C4-2B (cell line): ENCODE data around the gene MYADML2.
"Not testable (repeated sequence)": the region's sequence is repeated elsewhere in the genome, so short reads cannot be mapped to it uniquely, and the experiment has no call there.

ENCODE experiments used
- H3K27ac ChIP-seq: fragments of 450-650 bp; 2 replicates; pipeline ENCODE4 v1.5.1; 2017
- ZFX ChIP-seq: fragments of 450-650 bp; IDR thresholded peaks from 2 replicates; pipeline ENCODE4 v1.6.1; 2017
- TF ChIP-seq, protein P1 (sequence below): fragments of 450-650 bp; conservative IDR thresholded peaks from 2 replicates; pipeline ENCODE4 v1.5.1; 2017; ENCODE audit warnings: mild to moderate bottlenecking

MYADML2 gene

GRCh38 chr17:81983011-81983638 is 36.1 kb upstream of the MYADML2 start:
- TF ChIP-seq ZFX: no peak
- TF ChIP-seq, protein P1, sequence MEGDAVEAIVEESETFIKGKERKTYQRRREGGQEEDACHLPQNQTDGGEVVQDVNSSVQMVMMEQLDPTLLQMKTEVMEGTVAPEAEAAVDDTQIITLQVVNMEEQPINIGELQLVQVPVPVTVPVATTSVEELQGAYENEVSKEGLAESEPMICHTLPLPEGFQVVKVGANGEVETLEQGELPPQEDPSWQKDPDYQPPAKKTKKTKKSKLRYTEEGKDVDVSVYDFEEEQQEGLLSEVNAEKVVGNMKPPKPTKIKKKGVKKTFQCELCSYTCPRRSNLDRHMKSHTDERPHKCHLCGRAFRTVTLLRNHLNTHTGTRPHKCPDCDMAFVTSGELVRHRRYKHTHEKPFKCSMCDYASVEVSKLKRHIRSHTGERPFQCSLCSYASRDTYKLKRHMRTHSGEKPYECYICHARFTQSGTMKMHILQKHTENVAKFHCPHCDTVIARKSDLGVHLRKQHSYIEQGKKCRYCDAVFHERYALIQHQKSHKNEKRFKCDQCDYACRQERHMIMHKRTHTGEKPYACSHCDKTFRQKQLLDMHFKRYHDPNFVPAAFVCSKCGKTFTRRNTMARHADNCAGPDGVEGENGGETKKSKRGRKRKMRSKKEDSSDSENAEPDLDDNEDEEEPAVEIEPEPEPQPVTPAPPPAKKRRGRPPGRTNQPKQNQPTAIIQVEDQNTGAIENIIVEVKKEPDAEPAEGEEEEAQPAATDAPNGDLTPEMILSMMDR: no peak
- no peak overlapping the region for H3K27ac ChIP-seq

DNA sequence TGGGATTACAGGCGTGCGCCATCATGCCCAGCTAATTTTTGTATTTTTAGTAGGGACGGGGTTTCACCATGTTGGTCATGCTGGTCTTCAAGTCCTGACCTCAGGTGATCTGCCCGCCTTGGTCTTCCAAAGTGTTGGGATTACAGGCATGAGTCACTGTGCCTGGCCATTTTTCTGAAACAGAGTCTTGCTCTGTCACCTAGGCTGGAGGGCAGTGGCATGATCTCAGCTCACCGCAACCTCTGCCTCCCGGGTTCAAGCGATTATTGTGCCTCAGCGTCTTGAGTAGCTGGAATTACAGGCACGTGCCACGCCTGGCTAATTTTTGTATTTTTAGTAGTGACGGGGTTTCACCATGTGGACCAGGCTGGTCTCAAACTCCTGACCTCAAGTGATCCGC is 34.5 kb upstream of the MYADML2 start:
- H3K27ac ChIP-seq: not testable (repeated sequence)

GRCh38 chr17:81980707-81981343 is 33.8 kb upstream of the MYADML2 start:
- H3K27ac ChIP-seq: no peak overlapping the region

DNA sequence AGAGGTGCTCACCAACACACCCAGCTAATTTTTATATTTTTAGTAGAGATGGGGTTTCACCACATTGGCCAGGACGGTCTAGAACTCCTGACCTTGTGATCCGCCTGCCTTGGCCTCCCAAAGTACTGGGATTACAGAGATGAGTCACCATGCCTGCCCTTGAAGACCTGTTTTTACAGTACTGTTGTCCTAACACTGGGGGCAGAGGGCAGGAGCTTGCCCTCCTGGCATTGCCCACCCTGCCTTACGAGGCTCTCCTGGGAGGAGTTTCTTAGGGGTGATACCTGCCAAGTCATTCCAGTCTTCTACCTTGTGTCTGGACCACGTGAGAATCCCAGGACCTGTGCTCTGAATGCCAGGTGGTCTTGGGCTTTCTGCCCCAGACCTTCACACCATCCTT is 33.1 kb upstream of the MYADML2 start:
- TF ChIP-seq ZFX: no peak
- TF ChIP-seq, protein P1: no peak

More at GRCh38 chr17:81980707-81981343, 33.8 kb upstream of the MYADML2 start:
- TF ChIP-seq, protein P1: no peak
- TF ChIP-seq ZFX: no peak

GRCh38 chr17:81978524-81979298 is 31.7 kb upstream of the MYADML2 start:
- TF ChIP-seq, protein P1: no peak
- no peak for TF ChIP-seq ZFX
- H3K27ac ChIP-seq: peak overlapping the region; percentile 98

More for the DNA sequence above, 33.1 kb upstream of the MYADML2 start:
- H3K27ac ChIP-seq: no peak overlapping the region

- TF ChIP-seq, protein P1: no peak
- no peak for TF ChIP-seq ZFX
- peak within 1 kb of the TSS; percentile 98 for H3K27ac ChIP-seq
Measured at GRCh38 chr17:81977211-81977808, 30.3 kb upstream of the MYADML2 start, which contains the start of gene ASPSCR1. ASPSCR1 (plus strand) TSS chr17:81977629; CDS start chr17:81977647, 18 bp downstream.

DNA sequence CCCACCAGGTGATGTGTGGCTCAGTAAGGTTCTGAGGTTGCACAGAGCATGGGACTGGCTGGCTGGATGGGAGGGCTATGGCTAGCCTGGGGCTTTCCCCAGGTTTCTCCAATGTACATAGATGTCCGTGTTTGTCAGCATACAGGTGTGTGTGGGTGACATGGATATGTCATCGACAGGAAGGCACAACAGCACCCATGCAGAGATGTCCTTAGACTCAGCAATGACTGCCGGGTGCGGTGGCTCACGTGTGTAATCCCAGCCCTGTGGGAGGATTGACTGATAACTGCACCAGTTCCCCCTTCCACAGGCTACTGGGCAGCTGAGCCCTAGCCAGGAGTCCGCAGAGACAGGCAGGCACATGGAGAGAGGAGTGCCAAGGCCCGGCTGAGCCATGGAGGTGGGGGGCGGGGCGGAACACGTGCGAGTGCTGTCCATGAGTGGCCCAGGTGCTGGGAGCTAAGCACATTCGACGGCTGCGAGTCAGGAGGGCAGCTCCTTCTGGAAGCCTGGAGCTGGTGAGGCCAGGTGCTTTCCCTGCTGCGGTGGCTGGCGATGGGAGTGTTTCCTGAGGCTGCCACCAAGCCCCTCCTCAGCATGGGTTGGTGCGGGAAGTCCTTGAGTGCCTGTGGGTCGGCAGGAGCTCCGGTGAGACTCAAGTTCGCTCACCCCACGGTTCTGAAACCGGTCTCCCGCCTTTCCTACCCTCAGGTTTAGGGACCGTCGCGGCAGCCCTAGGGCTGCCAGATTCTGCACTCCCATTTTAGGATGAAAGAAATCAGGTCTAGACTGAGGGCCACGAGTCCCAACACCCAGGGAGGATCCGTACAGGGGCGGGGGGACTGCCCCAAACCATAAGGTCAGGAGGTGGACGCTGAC is 29.5 kb upstream of the MYADML2 start:
- TF ChIP-seq, protein P1: no peak
- TF ChIP-seq ZFX: no peak; the same call in 1 of the 2 replicates
- peak overlapping the region; percentile 98 for H3K27ac ChIP-seq
